RPMI8226 (cell line): ENCODE results near the gene CALB2.
A peak's percentile ranks its signal among the peaks of the same experiment; 100 is the strongest.
"Not testable (repeated sequence)": the region's sequence is repeated elsewhere in the genome, so short reads cannot be mapped to it uniquely, and the experiment has no call there.

Experiments used
- DNase-seq: peaks from one replicate; pipeline ENCODE4 v3.0.0-alpha.2; 2015

Gene CALB2

DNA sequence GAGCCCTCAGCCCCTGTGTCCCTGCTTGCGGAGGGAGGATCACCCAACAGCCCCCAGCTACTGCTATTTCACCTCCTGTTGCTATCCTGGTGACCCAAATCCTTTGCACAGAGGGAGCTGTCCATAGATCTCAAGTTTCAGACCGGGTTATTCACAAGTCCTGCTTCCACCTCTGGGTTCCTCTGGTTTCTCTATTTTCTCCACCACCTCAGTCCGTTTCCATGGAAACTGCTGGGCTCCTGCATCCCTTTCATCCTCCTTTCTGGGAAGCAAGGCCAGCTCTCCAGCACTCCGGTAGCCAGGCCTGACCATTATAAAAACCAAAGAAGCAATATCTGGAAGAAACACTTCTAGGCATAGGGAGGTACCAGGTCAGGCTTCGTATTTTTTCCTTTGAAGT lies 4.8 kb upstream of the CALB2 start:
- no peak for DNase-seq

DNA sequence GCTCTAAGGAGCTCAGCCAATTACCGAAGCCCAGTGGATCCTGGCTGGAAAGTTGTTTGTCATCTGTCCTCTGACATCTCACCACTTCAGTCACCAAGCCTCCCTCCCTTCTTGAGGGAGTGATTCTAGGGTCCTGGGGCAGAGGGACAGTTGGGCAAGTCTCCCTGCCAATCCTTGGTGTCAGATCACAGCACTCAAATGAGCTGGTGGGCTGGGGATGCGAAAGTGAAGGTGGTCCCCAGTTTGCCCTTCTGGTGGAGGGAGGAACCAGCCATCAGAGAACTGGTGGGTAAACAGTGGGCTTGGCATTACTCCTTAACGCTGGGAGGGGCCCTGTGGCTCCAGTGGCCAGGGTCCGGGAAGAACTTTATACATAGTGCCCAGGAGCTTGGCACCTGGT lies 4.4 kb upstream of the CALB2 start:
- DNase-seq: no peak

DNA sequence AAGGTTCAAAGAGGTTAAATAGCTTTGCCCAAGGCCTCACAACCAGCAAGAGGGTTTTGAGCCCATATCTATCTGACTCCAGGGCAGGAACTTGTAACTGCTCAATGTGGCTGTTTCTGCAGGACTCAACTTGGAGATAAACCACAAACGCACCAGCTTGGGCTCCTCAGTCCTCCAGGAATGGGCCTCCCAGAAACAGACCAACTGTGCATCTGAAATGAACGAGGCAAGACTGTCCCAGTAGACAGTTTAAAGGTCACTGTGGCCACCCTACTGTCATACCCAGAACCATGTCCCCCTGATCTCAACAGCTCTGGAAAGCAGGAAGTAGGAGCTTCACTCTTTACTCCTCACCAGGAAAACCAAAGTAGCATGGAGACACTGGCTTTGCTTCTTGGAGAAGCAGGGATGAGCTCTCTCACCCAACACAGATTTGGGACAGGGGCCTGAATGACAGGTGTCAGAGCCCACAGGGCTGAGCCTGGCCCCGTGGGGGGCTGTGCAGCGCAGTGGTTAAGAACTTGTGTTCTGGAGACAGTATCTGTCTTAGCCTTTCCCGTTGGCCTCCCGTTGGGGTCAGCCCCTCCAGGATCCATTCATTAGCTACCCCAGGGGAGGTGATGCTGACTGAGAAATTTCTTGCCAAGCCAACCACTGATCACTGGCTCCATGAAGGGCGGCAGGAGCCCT lies 2.3 kb upstream of the CALB2 start:
- no peak for DNase-seq

DNA sequence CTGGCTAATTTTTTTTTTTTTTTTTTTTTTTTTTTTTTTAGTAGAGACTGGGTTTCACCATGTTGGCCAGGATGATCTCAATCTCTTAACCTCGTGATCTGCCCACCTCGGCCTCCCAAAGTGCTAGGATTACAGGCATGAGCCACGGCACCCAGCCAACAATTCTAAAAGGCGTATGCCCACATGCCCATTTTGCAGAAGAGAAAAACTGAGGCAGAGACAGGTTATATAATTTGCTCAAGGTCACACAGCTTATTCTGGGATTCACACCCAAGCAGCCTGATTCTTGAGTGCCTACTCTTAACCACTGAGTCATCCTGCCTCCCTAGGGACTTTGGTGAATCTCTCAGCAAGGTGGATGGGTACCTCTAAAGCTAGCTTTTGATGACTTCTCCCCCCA lies 1.6 kb upstream of the CALB2 start:
- DNase-seq: not testable (repeated sequence)

DNA sequence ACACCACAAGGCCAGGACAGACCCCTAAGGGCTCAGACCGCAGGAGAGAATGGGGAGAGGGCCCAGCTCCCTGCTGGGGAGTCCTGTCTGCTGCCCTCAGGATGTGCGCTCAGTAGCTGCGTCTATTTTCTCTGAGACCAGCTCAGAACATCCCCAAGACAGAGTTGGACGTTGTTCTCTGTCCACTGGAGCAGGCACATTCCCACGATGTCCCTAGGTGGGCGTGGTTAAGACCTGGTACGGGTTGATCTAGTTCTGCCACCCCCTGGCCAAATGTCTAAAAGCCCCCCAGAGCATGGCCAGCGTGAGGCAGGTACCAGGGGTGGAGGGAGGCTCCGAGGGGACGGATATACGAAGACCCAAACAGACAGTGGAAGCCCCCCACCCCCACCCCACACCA lies 842 bp upstream of the CALB2 start:
- no peak for DNase-seq

DNA sequence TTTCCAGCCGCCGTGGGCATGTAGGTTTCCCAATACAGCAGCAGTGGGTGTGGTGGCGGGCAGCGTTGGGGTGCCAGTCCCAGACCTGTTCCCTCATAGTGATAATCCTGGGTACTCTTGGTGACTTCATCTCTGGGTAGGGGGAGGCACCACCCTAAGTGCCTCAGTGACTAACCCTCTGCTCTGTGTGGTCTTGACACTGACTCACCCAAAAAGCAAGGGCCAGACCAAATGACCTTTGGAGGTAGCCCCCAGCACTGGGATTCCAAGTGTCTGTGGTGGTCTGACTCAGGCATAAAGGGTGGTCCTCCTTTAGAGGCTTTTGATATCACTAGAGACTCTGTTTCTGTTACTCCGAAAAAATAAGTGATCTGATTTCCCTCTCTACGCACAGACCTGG lies 908 bp downstream of the CALB2 start:
- no peak for DNase-seq

DNA sequence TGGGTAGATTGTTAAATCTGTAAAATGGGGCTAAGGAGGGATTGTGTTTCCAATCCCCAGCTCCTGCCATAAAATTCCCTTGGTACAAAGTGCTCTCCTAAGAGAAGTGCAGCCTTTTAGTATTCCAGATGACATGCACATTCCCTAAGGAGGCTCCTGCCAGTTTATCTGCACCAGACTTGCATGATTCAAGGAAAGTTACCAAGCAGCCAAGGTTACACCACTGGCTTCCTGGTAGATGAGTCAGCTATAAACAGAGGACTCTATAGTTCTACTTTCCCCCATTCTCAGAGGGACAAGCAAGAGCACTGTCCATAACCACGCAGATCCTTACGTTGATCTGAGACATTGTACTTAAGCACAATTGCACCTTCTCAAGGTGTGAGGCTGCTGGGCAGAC lies 1.9 kb downstream of the CALB2 start:
- no peak for DNase-seq

DNA sequence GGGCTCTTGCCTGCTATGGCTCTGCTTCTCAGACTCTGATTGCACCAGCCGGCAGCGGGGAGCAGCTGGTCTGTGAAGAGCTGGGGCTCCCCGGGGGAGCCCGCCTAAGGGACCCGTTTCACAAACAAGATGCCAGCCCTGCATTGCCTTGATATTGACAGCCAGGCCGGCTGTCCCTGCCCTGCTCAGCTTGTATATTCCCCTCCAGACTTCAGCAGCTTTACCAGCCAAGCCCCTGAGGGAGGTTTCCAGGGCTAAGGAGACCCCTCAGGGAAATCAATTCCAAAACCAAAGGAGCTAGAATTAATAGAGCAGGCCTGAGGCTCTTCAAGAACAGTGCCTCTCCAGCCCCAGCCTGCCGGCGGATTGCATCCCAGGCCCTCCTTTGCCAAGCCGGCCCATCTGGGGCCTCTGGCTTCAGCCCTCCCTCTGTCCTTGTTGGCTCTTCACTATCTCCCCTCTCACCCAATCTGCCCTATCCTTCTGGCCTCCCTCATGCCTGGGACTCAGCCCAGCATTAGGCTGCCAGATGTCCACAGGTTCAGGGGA lies 5.7 kb downstream of the CALB2 start:
- no peak for DNase-seq

DNA sequence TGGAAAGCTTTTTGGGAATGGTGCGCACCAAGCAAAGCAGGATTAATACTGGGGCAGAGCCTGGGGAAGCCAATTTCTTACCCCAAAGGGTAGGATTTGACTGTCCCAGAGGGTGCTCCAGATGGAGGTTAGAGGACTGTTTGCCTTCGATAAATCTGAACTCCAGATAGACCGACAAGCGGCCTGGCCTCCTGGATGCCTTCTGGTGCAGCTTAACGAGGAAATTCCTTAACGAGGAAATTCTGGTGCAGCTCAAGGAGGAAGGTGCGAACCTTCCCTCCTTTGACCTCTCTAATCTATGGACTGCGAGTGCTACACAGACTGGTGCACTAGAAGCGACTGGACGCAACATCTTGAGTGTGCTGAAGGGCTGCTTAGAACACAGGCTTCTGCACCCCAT lies 6.5 kb downstream of the CALB2 start:
- DNase-seq: no peak

DNA sequence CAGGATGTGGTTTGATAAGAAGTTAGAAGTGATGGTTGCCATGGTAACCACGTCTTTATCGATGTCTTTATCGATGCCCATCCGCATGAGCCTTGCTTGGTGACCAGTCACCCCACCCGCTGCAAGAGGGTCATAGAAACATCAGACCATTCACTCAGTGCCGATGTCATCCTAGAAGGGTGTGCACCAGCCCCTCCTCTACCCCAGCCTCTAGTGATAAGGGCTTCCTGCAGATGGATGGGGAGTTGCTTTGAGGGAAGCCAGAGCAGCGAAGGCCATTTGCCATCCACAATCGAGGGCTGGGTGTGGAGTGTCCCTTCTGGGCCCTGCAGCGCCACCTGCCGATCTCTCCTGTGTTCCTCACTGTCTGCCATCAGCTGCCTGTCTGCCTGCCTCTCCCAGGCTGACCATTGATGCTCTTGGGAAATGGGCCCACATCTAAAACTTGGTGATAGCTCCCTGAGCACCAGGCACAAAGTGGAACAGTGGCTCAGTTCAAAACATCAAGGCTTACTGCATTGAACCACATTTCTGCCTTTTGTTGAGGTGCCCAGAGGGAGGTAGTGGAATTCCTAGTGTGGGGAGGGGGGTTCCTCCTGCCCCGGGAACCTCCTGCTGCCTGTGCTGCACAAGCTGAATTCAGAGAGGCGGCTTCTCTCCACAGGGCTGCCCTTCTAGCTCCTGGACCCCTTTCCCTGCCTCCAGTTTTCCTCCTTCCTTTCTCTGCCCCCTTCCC lies 8.9 kb downstream of the CALB2 start:
- peak; percentile 75 for DNase-seq

DNA sequence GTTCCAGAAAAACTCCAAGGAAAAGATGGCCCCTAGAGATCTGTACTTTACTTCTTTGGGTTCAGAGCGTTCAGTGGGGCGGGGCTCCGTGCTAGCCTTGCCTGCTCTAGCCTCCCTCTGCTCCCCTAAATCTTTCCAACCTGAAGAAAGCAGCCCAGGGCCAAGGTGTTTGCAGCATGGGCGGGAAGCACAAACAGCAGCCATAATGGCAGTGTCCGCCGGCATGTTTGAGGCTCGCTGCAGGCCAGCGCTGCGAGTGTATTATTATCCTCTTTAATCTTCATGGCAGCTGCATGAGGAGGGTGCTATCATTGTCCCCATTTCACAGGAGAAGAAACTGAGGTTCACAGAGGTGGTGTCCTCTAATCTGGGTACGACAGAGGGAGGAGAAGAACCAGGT lies 10.4 kb downstream of the CALB2 start:
- no peak for DNase-seq

DNA sequence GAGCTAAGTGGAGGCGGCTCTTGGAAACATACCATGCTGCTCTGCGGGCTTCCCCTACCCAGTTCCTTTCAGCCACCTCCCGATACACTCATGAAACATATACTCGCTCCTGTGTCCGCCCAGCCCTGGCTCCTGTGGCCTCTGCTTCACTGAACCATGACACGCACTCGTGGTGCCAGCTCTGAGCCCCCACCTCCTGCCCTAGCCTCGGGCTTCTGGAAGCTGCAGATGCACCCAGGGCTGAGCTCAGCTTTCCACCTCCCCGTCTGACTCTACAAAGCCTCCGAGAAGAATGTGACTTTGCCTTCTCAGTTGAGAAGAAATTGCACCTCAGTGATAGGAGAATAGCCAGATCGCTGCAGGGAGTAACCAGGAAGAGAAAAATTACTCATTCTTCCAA lies 11.0 kb downstream of the CALB2 start:
- no peak for DNase-seq

DNA sequence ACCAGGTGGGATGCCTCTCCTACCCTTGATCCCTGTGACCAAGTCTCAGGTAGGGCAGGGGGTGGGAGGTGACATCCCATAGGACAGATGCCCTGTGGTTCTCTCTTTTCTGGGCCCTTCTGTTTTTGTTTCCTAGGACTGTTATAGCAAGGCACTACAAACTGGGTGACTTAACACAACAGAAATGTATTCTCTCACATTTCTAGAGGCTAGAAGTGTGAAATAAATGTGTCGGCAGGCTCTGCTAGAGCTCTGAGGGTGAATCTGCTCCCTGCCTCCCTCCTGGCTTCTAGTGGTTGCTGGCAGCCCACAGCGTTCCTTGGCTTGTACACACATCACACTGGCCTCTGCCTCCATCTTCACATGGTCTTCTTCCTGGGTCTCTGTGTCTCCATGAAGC lies 12.7 kb downstream of the CALB2 start:
- no peak for DNase-seq

DNA sequence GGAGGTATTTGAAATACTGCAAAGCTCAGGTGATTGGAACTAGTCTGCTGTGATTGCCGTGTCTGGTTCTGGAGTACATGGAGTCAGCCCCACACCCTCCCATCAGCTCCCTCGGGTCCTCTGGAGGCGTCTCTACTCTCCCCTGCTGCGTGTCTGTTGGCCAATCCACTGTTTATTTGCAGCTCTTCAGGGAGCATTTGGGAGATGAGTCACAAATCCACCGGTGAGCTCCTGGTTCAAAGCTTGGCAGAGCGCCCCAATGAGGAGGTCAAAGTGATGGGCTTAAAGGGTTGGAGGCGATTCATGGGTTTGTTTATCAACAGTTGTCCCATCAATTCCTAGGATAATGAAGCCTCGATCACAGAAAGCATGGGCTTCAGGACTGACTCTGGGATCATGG lies 14.6 kb downstream of the CALB2 start:
- DNase-seq: no peak

DNA sequence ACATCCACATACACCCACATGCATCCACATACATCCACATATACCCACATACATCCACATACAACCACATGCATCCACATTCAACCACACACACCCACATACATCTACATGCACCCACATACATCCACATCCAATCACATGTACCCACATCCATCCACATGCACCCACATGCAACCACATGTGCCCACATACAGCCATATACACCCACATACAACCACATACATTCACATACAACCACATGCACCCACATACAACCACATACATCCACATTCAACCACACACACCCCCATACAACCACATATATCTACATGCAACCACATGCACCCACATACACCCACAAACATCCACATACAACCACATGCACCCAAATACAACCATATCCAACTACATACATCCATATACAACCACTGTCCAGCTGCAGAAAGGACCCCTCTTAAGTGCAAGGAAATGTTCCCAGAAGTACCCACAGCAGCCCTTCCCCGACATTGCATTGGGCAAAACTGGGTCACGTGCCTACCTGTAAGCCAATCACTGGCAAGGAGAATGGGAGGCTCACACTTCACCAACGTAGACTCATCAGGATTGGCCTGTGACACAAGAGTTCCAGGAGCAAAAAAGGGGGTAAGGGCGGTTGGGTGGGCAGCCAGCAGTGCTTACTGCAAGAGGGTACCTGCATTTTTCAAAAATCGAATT lies 18.1 kb downstream of the CALB2 start:
- DNase-seq: no peak

DNA sequence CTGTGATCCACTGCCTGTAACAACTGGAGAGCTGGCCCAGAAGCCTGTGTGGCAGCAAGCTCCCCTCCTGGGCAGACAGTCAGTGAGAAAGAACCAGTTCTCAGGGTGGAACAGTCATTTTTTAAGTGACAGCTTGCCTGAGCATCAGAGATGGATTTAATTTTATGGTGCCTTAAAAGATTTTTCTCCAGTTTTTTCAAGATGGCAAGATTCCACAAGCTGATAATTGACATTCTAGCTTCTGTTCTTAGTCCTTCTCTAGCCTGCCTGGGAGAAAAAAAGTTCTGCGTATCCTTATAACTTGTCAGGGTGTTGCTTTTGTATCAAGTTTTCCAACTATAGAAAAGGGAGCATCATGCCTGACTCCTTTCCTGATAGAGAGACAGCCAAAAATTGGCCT lies 21.2 kb downstream of the CALB2 start:
- DNase-seq: no peak

DNA sequence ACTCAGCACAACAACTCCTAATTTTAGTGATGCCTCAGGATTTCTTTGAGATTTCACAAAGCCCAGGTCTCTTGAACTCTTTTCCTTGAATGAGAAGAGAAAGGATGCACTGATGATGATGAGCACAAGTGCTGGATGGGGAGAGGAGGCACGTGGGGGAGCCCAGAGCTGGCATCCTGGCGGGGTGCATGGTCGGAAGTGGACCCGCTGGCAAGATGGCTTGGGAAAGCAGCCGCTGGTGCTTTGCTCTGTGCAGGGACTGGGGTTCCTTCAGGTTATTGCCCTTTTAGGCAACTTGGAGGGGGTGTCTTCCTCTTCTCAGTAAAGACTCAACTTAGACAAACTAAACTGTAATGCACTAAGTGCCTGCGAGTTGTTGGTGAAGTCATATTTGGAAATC lies 22.3 kb downstream of the CALB2 start:
- DNase-seq: no peak

DNA sequence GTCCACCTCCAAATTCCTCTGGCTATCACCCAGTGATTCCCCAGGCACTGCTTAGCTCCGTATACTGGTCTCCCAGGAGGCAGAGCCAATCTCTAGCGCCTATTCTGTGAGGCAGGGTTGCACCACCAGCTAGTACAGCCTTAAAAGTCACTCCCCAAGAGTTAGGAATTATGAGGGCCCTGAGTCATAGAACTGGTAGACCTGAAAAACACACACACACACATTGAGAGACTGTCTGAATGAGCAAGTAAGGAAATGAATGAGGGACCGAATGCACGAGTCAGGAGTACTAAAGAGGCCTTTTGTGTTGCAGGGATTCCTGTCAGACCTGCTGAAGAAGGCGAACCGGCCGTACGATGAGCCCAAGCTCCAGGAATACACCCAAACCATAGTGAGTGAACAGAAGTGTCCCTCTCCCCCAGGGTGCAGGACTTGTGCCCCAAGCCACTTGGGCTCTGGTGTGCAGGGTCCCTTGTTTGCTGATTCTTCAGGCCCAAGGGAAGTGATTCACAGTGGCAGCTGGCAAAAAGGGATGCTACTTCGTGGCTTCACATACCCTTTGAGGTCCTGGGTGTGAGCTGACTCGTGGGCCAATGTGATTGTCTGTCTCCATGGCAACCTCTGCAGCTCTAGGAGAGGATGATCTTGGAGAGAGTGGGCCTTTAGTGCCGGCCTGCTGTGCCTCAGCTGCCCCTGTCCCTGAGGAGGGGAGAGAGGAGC lies 24.7 kb downstream of the CALB2 start:
- DNase-seq: peak; percentile 23

DNA sequence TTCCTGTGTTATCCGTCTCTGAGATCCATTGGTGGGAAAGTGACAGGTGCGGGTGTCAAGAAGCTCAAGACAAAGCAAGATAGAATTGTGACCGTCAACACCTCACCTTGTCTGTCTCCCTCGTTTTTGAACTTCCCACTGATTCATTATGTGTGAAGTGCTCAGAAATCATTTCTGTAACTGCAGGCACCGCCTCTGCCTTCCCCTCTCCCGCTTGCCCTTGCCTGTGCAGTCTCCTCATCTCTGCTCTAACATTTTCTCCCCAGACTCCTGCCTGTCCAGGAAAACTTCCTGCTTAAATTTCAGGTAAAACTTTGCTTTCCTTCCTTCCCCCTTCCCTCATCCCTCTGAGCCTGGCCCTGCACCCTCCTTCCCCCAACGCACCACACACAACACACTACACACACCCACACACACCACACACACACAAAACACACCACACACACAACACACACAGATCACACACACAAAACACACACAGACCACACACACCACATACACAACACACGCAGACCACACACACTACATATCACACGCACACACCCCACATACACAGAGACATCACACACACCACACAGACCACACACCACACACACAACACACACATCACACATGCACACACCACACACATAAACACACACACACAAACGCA lies 25.7 kb downstream of the CALB2 start:
- no peak for DNase-seq

DNA sequence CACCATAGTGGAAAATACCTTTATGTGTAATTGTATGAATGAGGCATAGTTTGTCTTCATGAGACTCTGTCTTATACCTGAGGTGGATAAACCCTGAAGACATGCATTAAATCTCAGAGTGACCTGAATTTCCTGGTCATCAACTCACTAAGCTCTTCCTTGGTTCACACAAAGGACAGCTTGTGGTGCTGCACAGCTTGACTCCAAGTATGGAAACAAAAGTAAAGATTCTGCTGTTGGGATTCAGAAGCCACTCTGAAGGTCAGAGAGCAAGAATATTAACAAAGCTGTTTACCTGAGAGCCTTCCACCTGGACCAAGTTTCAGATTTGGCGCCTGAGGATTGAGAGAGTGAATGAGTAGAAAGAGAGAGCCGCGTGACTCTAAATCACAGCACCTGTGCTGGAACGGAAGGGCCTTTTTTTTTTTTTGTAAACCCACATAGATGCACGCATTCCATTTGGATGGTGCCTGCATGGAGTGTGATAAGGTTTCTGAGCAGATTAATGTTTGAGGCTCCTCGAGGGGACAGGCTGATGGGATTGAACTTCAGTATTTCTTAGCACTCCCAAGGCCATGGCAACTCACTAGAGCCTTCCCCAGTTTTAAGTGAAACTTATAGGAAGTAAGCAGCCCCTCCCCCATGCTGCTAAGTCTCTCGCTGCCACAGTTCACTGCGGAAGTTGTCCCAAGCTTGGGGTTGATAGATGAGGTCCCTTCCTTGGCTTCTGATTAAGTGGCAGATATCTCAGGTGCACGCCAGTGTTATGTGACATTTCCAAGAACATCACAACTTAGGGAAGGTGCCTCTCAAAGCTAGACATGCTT lies 28.7 kb downstream of the CALB2 start:
- DNase-seq: peak; percentile 42

DNA sequence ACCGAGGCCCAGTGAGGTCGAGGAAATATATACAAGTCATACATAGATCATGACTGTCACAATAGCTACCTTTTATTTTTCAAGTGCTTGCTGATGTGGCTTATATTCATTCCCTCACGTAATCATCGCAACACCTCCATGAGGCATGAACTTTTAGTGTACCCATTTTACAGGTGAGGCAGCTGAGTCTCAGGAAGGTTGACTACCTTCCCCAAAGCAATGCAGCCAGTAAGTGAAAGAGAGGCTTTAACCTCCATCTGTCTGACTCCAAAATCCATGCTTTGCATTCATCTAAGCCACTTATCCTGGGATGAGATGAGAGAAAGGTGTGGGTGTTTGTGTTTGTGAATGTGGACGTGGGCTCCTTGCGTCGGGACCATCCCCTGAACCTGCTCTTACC lies 30.8 kb downstream of the CALB2 start:
- no peak for DNase-seq

DNA sequence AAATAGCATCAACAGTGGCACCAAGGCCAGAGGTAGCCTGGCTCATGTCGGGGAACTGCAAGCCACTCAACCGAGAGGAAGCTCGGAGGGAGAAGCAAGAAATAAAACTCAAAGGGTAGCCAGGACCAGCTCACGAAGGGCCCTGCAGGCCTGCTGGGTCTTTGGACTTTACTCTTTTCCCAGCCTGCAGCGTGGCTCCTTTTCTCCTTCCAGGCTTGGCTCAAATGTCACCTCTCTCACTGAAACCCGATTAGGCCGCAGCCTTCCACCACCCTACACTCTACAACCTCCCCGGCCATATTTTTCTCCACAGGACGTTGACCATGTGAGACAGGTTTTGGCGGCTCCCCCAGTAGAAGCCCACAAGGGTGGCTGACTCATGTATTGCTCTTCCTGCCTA lies 38.1 kb downstream of the CALB2 start:
- no peak for DNase-seq
